DMS 273 (cell line): ENCODE measurements around the gene TSTD1.

Source experiments
- DNase-seq: peaks from one replicate; lab custom pipeline; 2025; ENCODE audit not compliant: unreplicated experiment; lab: John Stamatoyannopoulos, UW

TSTD1 gene, protein sequence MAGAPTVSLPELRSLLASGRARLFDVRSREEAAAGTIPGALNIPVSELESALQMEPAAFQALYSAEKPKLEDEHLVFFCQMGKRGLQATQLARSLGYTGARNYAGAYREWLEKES

DNA sequence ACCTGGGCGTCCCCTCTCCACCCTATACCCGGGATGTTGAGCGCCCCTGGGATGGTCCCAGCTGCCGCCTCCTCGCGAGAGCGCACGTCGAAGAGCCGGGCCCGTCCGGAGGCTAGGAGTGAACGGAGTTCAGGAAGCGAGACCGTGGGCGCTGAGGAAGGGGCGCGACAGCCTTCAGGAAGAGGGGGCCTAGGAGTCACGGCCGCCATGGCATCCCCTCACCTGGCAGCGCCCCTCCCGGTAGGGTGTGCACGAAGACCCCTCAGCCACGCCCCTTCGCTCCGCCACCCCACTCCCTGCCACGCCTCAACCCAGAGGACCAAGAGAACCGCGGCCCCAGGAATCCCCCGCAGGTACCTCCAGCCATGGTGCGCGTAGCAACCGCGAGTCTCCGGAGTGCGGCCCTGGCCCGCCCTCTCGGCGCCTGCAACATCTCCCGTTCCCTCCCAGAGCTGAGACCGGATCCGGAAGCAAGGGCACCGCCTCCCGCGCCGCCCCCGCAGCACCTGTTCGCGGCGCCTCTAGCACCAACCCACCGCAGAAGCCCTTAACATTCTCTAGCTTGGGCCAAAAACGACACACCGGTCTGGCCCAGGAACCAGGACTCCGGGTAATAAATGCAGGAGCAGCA lies at the start of gene TSTD1:
TSS of gene TSTD1 (minus strand) at position 442 of the 631 bp plus-strand sequence. CDS start at position 367, 75 bp downstream.
- DNase-seq, result peak; percentile 93

DNA sequence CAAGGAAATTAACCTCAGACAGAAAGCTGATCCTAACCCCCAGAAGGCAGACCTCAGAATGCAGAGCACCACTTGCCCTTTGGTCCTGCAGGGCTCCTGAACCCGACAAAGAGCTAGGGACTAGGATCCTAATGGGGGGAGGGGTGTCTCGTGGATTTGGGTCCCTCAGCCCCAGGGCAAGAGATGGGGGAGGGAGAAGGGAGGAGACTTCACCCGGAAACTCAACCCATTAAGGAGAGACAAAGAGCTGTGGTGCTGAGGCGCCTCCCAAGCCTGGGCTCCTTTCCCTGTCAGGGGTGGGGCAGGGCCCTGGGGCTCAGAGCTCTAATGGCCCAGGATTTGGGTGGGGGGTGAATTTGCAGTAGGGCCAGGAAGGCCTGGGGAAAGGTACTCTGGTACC lies 47.7 kb upstream of the TSTD1 start:
- no peak for DNase-seq

DNA sequence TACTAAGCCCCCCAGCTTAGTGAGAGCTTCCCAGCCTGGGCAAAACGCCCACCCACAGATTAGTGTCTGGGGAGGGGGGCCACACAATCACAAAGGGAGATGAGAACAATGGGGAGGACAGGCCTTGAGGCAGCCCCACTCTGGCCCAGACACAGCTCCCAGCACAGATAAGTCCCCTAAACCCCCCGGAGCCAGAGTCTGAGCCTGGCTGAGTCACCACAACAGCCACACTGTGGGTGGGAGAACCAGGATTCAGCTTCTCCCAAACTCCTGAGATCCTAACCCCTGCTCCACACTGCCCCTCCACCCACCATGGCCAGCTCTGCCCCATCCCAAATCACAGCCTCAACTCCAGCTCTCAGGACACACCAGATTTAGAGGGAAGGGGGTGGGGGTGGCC lies 46.4 kb upstream of the TSTD1 start:
- DNase-seq, result no peak

DNA sequence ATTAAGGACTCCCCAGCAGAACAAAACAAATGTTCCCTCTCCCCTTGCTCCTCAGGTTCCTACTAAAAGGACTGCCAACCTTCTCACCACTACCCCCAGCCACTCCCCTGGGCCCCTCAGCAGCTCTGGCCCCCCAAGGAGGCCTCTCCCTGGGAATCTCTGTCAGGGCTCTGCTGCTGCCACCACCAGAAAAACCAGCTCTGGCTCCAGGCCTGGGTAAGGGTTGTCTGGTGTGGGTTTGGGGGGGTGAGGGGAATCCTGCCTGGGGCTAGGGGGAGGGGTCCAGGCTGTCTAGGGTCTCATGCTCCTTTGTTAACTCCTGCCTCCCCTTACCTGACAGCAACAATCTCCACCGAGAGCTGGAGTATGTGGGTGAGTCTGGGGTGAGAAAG lies 45.8 kb upstream of the TSTD1 start:
- DNase-seq, result no peak

DNA sequence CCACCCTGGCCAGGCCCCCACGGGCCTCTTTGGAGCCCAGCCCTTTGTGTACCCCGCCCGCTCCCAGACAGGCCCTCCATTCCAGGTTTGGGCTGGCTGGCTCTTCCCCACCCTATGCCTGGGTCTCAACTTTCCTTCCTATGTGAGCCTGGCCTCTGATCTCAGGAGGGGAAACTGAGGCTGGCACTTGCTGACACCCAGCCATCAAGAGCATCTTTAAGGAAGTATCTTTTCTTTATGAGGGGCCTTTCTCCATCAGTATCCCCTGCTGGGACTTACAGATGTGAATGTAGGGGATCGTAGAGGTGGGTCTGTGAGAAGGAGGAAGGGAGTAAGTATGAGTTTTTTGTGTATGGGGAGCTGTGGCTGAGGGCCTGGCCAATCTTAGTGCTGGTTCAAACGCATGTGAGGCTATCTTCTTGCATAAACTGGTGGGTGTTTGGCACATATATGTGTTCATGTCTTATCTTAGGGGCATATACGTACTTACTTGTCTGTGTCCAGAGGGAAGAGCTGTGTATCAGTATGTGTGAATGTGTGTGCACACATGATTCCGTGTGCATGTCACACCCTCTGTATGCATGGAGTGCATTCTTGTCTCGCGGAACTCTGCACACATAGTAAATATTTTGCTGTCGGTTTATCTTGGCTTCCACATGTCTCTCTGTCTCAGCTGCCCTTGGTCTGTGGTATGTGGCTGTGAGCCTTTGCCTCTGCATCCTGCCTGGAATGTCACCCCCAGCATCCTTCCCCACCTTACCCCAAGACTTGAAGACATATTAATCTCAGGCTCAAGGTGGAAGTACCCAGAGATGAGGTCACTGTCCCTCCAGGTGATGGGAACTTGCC lies 45.2 kb upstream of the TSTD1 start:
- no peak for DNase-seq

DNA sequence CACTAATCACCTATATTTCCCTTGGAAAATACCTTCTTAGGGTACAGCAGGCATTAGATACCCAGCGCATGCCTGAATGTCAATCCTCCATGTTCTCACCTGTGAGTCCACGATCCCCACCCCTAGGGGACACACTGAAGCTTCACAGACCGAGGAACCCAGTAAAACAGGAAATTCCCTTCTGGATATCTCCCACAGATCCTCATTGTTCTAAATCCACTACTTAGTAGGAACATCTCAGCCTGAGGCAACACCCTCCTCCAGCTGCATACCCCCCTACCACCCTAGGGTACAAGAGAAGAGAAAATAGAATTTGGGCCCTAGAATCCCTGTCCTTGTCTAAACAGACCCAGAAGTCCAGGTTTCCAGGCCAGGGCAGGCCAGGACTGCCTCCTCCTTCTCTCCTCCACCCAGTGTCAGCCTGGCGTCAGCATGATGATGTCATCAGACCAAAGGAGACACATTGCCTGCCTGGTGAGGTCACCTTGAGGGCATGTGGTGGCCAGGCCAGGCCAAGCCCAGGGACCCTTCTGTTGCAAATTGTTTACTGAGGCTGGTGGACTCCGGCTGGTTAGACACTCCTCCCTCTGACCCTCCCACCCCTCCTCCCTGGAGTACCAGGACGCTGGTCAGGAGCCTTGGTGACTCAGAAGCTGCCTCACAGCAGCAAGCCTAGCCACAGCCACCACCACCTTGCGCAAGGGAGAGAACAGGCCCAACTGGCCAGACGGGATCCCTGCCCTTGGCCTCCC lies 44.4 kb upstream of the TSTD1 start:
- peak; percentile 20 for DNase-seq

DNA sequence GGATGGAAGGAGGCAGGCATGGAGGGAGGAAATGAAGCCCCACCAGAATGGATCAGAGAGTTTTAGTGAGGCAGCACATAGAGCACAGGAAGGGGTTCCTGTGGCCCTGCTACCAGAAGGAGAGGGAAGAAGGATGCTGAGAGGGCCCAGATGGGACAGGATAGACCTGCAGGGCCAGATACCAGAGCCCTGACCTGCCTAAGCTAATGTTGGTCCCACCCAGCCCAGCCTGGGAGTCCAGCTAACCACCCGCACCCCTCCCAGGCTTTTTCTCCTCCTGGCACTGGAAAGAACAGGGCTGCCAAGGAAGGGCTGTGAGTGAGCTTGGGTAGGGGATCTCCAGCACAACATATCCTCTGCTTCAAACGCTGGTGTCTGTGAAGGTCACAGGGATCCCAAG lies 43.7 kb upstream of the TSTD1 start:
- no peak for DNase-seq

DNA sequence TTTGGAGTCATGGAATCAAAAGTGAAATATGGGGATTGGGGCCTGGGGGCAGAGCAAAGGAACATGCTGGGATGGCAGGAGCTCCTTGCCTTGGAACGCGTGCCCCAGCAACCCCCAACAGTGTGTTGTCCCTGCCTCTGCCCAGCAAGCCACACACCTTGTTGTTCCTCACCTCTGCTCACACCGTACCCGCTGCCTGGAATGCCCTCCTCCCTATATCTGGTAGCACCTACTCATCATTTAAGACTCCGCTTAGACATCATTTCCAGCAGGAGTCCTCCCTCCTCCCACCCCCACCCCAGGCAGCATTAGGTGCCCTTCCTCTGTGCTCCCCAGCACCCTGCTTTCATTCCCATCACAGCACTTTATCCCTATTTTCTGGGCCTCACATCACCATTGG lies 42.8 kb upstream of the TSTD1 start:
- DNase-seq, result no peak

DNA sequence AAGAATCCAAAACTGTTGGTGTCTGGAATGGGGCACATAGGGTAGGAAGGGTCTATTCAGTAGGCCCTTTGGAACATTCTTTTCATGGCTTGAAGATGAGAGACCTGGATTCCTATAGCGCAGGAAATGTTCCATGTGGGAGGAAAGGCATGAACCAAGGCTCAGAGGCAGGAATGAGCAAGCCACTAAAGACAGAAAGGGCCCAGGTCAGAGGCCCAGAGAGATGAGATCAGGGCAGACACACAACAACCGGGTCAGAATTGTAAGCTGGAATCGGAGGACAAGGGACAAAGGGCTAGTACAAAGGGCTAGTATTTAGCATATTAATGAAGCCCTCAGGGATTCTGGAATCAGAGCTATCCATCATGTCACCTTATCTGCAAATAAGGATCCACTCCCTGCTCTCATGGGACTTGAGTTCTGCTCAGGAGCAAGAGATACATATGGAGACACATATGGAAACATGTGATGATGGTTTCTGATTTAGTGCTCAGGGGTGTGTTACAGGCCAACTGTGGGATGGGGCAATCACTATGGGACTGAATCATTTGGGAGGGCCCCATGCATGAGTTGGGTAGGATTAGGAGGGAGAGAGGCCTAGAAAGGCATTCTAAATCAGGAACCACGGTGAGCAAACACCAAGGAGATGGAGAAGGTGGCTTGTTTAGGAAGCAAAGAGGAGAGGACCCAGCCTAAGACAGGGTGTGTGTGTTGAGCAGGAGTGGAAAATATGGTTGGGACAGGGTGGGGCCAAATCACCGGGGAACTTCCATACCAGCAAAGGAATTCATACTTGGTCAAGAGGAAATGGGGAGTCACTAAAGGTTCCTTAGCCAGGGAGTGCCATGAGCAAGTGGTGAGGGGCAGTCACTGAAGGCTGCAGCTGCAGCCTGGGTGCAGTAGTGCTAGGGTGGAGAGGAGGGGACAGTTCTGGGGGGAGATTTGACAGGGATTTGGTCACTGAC lies 42.0 kb upstream of the TSTD1 start:
- no peak for DNase-seq

DNA sequence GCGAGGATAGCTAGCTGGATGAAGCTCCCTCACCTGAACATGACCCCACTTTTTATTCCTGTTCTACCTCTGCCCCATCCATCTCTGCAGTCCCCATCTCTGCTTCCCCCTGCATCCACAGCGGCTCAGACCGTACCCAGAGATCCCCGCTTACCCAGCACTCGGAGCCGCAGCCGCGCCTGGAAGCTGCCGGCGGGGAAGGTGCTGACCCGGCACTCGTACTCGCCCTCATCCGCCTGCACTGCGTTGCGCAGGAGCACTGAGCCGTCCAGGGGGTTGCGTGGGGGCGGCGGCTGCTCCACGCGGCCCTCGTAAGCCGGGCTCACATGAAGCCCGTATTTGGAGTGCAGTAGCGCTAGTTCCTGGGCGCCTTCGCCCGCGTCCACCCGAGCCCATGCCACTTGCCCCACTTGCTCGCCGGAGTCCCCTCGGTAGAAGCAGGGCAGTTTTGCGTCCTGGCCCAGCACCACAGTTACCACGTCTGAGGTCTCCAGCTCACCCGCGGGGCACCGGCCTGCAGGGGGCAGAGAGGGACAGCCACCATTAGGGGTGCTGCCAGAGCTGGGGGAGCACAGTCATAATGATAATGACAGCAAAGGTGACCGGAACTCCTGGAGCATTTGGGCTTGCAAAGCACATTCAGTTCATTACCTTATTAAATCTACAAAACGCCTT lies 40.8 kb upstream of the TSTD1 start:
- no peak for DNase-seq

DNA sequence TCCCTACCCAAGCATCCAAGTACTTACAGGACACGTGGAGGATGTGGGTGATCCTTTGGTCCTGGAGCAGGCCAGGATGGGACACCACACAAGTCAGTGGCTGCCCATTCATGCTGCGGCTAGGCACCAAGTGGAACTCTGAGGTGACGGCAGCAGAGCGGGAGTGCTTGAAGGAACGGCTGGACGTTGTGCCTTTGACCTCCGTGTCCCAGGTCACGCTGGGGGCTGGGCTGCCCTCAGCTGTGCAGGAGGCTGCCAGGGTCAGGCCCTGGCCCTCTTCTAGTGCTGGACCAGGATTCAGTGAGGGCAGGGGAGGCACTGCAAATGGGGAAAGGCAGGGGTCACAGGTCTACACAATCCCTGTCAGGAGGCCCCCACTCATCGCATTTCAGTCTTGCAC lies 38.7 kb upstream of the TSTD1 start:
- DNase-seq, result no peak

DNA sequence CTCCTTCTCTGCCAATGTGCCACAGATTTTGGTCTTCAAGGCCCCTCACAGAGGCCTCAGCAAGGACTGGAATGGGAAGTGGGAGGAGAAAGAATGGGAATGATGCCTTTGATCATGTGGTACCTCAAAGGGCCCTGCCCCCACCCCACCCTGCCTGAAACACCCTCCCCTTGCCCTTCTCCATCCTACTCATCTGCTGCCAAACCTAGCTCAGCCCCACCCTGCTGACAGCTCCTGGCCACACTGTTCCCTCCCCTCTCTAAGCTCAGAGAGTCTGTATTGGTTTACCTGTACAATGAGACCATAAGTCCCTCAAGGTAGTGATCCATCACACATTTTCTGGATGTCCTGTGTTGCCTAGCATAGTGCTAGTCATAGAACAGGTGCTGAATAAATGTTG lies 37.6 kb upstream of the TSTD1 start:
- DNase-seq, result no peak

DNA sequence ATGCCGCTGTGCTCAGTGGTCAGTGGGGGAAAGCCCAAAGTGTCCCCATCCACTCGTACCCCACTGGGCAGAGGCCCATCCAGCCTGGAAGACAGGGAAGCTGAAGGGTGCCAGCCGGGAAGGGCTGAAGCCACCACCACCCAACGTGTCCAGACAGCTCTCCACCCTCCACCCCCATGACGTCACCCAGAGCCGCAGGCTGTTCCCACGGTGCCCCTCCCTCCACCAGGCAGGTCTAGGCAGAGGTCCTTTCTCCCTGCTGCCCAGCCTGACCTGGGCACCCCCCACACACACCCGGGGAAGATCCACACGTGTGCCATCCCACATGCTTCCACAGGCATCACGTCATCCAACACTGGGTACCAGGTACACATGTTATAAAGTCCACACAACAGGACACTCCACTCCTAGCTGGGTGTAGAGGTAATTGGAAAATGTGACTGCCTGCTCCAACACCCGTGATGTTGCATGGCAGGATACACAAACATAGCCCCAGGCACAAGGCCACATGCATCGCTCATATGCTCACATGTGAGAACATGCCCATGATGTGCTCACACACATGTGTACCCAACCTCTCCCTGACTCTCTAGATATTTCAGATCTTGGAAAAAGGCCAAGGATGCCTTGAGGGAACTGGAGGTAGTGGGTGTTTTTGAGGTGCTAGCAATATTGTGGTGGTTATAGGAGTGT lies 36.1 kb upstream of the TSTD1 start:
- peak; percentile 68 for DNase-seq

DNA sequence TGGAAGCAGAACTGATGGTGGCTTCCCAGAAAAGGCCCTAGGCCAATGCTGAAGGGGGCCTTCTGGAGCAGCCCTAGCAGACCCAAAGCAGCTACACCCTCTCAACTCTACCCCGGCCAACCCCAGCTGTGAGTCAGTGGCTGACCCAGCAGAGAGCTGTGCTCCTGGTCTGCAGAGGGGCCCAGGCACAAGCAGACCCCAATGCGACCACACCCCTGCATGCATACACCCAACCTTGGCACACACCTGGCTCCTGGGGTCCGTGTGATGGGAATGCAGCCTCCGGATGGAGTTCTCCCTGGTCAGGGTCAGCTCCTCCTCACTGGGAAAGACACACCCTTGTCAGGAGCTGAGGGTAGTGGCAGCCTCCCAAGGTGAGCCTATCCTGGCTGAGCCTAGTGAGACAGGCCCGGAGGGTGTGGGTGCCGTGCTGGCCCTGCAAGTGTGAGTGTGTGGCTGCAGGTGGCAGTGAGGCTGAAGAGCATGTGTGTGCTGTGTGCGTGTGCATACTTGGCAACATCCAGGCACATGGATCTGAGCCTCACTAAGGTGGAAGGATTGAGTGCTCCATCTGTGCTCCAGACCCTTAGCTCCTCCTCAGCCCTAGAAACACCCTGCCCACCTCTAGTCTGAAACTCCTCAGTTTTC lies 34.8 kb upstream of the TSTD1 start:
- DNase-seq, result no peak

DNA sequence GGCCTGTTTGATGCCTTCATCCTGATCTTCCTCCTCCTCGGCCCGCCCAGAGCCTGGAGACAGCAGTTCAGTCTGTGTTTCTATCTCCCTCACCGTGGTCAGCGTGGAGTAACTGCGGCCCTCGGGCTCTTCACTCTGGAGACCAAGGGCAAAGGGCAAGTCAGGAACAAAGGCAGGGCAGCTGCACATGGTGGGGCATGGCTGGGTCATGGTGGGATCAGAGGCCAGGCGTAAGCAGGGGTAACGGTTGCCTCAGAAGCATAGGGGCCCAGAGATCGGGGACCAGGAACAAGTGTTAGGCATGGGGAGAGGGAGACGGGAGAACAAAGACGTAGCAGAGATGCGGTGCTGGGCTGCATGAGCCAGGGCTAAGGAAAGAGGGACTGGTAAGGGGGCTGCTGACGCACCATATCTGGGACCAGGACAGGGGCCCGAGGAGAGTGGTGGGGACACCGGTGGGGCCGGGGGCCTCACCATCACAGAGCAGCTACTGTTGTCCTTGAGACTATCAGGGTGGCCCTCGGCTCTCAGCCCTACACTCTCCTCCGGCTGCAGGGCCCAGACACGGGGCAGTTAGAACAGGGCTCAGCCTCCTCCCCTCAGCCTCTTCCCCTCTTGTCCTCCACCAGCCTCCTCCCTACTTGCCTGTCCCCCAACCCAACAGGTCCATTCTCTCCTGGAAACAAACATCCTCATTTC lies 34.1 kb upstream of the TSTD1 start:
- DNase-seq, result no peak

DNA sequence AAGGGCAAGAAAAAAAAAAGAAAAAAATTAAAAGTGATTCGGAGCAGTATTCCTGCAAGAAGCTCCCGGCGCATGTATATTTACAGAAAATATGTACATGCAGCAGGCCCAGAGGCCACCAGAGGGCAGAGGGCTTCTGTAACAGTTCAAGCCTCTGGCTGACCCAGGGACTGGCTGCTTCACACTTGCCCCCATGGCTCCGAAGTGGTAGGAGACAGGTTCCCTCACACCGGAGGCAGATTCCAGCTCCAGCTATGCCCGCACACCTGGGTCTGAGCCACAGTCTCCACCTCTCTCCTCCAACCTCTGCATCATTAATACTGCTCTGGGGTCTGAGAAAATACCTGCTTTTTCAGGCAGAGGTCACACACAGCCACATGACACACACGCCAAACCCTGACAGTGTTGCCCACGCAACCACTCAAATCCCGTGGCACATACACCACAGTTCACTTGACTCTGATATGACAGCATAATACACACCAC lies 33.2 kb upstream of the TSTD1 start:
- peak; percentile 69 for DNase-seq

DNA sequence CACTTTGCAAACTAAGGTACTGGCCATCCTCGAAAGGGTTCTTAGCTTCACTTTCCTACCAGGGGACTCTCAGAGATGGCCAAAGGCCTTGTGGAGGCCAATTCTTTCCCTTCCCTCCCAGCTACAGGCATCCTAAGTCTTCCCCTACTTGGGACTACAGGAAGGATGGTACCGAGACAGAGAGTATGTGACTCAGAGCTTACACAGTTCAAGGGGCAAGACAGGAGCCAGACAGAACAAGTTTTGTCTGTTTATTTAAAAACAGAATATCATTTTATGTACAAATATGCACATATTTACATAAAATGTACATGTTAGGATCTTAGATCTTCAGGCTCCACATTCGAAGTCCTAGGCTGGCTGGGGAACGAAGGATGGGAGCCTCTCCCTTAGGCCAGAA lies 32.0 kb upstream of the TSTD1 start:
- DNase-seq, result no peak

DNA sequence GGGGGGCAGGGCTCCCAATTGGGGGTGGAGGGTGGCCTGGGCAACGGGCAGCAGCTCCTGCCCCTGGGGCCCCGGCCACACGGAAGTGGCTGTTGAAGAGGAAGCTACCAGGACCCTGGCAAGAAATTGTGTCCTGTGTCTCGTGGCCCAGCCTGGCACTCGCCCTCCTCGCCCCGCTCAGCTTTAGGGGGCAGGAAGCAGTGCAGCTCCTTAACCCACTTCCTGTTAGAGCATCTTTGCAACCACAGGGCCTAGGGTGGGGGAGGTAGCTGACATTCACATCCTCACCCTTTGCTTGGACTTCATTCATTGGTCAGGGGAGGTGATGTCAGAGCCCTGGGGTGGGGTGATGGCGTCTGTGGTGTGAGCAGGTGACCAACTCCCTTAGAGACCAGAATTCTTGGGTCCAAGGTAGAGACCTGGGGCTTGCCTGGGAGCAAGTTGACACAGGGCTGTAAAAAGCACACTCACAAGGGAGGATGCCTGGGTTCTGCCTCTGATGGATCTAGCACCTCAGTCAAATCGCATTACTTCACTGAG lies 31.0 kb upstream of the TSTD1 start, which contains the start of gene ARHGAP30:
TSS of gene ARHGAP30 (minus strand) at position 161 of the 540 bp plus-strand sequence. CDS start 267 bp downstream, outside the sequence.
- no peak for DNase-seq
